HL-60 (cell line): ENCODE data around the gene HPDL.

Experiments used
- CTCF ChIP-seq: IDR thresholded peaks from one replicate; pipeline ENCODE4 v1.5.1; 2011; ENCODE audit warnings: low read length, control low read depth, inconsistent platforms; ENCODE audit not compliant: insufficient read depth
- GABPA ChIP-seq: IDR thresholded peaks from 2 replicates; pipeline ENCODE4 v1.6.1; 2012; ENCODE audit warnings: low read depth
- POLR2AphosphoS5 ChIP-seq: IDR thresholded peaks from 2 replicates; pipeline ENCODE4 v1.6.1; 2012; ENCODE audit warnings: low read depth
- REST ChIP-seq: IDR thresholded peaks from 2 replicates; pipeline ENCODE4 v1.6.1; 2012; ENCODE audit warnings: low read depth; ENCODE audit not compliant: insufficient replicate concordance

- no peak for TF ChIP-seq CTCF
- TF ChIP-seq REST: no peak
- TF ChIP-seq POLR2AphosphoS5: no peak
- no peak for TF ChIP-seq GABPA
Measured at GRCh38 chr1:45282351-45282750, 44.3 kb upstream of the HPDL start.
